GM18499 (cell line): ENCODE measurements around the gene LYRM1.
"Not testable (repeated sequence)": the region's sequence is repeated elsewhere in the genome, so short reads cannot be mapped to it uniquely, and the experiment has no call there.

Source experiments
- ATAC-seq: cut with Tn5 transposase; IDR thresholded peaks from one replicate; pipeline ENCODE4 v1.9.1; 2021; ENCODE audit warnings: moderate number of reproducible peaks; ENCODE audit not compliant: insufficient read depth, unreplicated experiment

LYRM1 gene

GRCh38 chr16:20960899-20961298 is 60.3 kb downstream of the LYRM1 start:
- ATAC-seq: no peak

DNA sequence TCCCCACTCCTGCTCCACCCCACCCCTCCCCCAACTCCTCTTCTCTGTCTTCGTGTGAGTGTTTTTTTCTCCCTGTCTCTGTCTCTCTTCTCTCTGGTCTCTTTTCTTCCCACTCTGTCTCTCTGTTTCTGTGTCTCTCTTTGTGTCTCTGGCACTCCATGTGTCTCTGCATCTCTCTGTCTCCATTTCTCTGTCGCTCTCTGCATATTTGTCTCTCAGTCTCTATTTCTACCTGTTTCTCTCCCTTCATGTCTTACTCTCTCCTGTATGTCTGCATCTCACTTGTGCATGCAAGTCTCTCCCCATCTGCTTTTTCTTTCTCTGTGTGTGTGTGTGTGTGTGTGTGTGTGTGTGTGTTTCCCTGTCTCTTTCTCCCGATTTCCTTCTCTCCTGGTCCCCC is 68.2 kb downstream of the LYRM1 start:
- ATAC-seq: no peak

DNA sequence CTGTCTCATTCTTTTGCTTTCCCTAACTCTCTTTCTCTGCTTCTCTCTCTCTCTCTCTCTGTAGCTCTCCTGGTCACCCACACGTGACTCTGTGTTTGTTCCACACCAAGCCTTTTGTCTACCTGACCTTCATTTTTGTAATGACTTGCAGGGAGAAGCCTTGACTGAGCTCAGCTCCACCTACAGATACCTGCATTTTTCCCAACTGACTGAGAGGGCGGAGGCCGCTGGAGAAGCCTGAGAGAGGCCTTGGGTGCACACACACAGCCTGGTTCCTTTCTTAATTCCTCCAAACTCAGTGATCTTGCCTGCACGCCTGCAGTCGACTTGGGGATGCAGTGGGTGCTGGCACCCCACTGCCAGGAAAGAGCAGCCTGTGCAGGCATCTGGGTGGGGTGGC is 68.8 kb downstream of the LYRM1 start:
- ATAC-seq: no peak

GRCh38 chr16:20971401-20971800 is 70.8 kb downstream of the LYRM1 start:
- ATAC-seq: no peak

GRCh38 chr16:20973201-20973600 is 72.6 kb downstream of the LYRM1 start:
- not testable (repeated sequence) for ATAC-seq
